Measurements from ENCODE around the gene TRIM17.

Gene TRIM17

DNA sequence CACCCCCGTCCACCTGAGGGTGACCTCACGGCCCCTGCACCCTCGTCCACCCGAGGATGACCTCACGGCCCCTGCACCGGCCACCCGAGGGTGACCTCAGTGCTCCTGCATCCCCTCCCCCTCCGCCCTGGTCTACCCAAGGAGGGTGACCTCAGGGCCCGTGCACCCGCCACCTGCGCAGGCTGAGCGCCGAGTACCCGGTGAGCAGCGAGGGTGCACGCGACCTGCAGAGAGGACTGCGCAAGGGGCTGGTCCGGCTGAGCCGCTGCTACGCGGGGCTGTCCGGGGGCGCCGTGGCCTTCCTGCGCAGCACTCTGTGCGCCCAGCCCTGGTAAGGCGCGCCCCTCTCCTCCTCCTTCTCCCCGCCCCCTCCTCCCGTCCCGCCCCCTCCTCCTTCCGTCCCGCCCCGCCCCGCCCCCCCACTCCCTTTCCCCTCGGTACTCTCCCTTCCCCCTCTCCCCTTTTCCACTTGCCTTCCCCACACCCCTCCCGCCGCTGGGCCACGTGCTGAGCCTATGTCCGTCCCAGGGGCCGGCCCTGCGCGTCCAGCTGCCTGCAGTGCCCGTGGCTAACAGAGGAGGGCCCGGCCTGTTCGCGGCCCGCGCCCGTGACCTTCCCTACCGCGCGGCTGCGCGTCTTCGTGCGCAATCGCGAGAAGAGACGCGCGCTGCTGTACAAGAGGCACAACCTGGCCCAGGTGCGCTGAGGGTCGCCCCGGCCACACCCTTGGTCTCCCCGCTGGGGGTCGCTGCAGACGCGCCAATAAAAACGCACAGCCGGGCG, 38.4 kb downstream of the TRIM17 start:
- peak; percentile 31 to 39 for DNase-seq

DNA sequence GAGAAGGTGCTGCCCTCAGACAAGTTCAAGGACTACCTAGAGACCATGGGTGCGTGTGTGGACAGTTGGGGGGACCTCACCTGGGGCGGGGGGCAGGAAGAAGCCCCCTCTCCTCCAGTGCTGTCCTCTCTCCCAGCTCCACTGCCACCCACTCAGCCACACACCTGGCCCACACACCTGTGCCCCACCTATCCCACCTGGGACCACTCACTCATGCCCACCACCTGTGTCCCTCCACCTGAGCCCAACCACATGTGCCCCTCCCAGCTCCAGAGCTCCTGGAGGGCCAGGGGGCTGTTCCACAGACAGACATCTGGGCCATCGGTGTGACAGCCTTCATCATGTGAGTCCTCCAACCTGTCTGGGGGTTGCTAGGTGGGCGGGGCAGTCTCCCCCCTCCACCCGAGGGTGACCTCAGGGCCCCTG, 39.0 kb downstream of the TRIM17 start:
- no peak for DNase-seq

DNA sequence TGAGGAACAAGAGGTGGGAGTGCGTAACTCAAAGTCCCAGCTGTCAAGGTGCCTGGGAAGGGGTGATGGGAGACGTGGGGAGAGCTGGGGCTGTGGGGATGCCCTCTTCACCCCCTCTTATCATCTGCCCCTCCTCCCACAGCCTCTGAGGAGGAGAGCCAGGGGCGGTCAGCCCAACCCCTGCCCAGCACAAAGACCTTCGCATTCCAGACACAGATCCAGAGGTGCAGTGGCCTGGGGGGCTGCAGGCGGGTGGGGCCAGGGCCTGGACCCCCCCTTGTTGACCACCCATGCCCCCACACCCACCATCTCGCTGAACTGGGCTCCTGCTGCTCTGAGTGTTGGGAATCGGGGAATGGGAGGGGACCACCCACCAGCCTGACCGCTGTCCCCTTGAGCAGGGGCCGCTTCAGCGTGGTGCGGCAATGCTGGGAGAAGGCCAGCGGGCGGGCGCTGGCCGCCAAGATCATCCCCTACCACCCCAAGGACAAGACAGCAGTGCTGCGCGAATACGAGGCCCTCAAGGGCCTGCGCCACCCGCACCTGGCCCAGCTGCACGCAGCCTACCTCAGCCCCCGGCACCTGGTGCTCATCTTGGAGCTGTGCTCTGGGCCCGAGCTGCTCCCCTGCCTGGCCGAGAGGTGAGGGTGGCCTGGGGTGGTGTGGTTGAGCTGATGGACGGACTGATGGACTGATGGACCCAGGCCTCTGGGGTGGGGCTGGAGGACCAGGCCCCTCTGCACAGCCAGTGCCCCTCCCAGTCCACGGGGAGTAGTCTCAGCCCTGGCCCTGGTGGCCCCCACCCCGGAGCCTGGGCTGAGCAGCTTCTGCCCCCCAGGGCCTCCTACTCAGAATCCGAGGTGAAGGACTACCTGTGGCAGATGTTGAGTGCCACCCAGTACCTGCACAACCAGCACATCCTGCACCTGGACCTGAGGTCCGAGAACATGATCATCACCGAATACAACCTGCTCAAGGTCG, 39.7 kb downstream of the TRIM17 start:
- no peak for DNase-seq

DNA sequence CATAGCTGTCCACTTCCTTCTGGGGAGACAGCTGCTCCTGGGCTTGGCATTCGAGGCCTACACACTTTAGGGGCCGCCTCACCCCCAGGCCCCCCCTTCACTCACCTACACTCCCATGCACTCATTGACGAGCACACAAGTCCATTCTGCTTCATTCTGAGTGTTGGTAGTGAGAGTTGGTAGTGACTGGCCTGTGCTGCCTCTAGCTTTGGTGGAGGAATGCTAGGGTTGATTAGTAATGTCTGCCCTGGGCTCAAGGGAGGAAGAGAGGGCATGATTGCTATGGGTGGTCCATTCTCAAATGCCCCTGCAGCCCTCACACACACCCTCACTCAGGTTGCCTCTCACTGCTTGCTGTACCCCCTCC, 40.4 kb downstream of the TRIM17 start:
- DNase-seq: no peak

DNA sequence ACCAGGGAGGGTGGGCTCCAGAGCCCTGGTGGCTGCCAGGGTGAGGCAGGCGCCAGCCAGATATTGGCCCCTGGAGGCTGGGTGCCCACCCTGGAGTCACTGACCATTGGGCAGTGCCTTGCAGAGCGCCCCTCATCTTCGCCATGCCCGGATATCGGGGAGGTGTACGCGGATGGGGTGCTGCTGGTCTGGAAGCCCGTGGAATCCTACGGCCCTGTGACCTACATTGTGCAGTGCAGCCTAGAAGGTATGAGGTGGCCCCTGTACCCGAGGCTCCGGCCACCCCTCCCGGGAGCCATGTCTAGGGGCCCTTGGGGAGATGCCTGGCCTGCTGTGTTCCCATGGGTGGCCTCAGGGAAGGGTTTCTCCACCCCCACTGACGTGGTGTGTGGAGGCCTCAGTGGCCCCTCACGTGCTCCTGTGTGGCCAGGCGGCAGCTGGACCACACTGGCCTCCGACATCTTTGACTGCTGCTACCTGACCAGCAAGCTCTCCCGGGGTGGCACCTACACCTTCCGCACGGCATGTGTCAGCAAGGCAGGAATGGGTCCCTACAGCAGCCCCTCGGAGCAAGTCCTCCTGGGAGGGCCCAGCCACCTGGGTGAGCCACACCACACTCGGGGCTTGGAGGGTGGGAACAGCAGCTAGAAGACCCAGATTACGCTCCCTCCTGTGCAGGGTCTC, 40.9 kb downstream of the TRIM17 start:
- no peak for DNase-seq

DNA sequence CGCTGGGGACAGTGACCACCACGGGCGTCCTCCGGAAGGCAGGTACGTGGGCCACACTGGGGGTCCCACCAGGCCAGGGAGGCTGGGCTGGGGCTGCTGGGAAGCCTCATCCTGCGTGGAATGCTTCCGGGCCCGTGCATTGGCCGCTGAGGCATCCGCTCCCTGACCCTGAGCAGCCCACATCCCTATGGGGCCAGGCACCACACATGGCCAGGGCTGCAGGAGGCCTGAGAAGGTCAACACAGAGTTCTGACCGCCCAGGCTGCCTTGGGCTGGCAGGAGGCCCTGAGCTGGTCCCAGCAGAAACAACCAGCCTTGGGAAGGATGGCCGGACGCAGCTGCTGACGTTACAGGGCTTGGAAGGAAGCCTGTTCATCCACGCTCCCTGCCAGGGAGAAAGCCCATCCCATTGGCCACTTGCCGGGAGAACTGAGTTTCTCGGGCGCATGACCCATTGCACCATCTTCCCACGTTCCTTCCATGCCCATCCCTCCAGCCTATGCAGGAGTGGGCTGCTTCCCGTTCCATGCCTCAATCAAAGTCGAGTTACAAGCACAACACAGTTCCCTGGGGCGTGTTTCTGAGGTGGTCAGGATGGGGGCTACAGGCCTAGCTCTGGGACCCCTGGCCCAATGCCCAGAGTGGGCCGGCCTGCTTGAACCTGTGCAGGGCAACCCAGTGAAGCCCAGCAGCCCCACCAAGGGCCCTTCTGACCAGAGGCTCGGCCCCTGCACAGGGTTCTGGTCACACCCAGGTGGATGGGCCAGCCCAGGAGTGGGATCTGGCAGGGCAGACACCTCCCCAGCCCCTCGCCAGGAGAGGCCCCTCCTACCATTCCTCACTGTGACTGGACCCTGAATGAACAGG, 41.7 kb downstream of the TRIM17 start:
- DNase-seq: no peak

DNA sequence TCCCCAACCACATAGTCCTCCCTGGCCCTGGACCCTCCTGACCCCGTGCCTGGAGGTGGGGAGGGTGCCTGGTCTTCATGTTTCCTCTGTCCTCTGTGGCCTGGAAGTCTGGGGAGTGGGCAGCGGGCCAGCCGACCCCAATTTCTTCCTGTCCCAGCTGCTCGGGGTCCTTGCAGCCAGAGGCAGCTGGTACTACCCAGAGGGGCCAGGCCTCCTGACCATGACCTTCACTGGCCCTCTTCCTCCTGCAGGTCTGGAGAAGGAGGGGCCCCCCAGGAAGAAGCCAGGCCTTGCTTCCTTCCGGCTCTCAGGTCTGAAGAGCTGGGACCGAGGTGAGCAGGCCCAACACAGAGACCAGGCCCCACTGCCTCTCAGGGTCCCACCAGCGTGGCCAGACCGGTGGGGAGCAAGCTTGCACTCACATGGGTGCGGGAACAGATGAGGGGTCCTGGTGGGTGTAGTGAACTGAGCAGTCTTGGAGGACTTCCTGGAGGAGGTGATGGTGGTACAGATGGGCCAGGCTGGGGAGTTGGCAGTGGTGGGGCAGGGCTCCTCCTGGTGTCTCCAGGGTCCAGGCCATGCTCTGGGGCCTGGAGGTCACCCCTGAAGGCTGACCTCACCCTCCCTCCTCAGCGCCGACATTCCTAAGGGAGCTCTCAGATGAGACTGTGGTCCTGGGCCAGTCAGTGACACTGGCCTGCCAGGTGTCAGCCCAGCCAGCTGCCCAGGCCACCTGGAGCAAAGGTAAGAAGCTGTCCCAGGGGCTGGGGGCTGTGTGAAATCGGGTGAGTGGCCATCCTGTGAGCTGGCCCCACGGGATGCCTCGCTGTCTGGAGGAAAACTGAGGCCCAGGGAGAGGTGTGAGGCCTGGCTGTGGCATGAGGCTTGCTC, 42.7 kb downstream of the TRIM17 start:
- no peak for DNase-seq

DNA sequence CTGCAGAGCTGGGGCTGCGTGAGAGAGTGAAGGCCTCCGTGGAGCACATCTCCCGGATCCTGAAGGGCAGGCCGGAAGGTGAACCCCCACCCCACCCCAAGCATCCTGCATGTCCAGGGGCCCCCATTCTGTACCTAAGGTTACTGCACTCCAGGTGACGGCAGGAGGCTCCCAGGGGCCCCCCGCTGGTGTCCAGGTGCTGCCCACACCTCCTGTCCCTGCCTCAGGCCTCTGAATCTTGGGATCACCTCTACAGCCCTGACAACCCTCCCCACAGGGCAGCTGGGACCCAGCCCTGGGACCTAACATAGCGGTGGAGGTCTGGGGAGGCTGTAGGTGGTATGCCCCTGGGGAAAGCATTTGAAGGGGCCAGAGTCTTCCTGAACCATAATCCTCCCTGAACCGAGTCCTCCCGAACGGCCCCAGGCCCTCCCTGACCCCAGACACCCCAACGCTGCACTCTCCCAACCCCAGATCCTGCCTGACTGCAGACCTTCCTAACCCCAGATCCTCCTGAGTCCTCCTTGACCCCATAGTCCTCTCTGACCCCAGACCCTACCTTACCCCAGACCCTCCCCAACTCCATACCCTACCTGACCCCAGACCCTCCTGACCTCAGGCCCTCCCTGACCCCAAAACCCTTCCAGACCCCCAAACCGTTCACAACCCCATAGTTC, 43.5 kb downstream of the TRIM17 start:
- no peak for DNase-seq

DNA sequence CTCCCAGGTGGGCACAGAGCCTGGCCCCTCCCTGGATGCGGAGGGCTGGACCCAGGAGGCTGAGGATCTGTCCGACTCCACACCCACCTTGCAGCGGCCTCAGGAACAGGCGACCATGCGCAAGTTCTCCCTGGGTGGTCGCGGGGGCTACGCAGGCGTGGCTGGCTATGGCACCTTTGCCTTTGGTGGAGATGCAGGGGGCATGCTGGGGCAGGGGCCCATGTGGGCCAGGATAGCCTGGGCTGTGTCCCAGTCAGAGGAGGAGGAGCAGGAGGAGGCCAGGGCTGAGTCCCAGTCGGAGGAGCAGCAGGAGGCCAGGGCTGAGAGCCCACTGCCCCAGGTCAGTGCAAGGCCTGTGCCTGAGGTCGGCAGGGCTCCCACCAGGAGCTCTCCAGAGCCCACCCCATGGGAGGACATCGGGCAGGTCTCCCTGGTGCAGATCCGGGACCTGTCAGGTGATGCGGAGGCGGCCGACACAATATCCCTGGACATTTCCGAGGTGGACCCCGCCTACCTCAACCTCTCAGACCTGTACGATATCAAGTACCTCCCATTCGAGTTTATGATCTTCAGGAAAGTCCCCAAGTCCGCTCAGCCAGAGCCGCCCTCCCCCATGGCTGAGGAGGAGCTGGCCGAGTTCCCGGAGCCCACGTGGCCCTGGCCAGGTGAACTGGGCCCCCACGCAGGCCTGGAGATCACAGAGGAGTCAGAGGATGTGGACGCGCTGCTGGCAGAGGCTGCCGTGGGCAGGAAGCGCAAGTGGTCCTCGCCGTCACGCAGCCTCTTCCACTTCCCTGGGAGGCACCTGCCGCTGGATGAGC, 44.3 kb downstream of the TRIM17 start:
- no peak for DNase-seq

DNA sequence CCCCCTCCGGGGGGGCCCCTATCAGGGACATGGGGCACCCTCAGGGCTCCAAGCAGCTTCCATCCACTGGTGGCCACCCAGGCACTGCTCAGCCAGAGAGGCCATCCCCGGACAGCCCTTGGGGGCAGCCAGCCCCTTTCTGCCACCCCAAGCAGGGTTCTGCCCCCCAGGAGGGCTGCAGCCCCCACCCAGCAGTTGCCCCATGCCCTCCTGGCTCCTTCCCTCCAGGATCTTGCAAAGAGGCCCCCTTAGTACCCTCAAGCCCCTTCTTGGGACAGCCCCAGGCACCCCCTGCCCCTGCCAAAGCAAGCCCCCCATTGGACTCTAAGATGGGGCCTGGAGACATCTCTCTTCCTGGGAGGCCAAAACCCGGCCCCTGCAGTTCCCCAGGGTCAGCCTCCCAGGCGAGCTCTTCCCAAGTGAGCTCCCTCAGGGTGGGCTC, 44.9 kb downstream of the TRIM17 start:
- DNase-seq: no peak

DNA sequence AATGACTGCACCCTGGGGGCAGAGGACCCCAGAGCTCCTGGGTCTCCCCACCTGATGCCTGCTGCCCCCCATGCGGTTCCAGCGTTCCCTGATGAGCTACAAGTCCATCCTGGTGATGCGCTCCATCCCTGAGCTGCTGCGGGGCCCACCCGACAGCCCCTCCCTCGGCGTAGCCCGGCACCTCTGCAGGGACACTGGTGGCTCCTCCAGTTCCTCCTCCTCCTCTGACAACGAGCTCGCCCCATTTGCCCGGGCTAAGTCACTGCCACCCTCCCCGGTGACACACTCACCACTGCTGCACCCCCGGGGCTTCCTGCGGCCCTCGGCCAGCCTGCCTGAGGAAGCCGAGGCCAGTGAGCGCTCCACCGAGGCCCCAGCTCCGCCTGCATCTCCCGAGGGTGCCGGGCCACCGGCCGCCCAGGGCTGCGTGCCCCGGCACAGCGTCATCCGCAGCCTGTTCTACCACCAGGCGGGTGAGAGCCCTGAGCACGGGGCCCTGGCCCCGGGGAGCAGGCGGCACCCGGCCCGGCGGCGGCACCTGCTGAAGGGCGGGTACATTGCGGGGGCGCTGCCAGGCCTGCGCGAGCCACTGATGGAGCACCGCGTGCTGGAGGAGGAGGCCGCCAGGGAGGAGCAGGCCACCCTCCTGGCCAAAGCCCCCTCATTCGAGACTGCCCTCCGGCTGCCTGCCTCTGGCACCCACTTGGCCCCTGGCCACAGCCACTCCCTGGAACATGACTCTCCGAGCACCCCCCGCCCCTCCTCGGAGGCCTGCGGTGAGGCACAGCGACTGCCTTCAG, 45.5 kb downstream of the TRIM17 start:
- no peak for DNase-seq

DNA sequence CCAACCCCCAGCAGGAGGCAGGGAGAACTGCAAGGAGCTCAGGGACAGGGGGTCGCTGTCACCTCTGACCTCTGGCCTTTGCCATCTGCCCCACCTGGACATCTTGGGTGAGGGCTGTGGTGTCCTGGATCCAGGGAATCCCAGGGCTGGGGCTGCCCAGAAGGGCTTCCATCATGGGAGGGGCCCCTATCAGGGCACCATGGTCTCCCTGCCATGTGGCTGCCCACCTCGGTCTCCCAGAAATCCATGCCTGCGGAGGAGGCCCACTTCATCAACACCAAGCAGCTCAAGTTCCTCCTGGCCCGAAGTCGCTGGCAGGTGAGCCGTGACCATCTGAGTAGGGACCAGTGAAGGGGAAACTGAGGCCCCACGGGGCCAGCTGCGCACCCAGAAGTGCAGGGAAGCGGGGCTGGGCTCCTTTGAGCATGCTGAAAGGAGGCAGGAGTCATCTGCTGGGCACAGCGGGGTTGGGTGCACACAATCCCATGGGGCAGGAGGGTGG, 46.2 kb downstream of the TRIM17 start:
- DNase-seq: no peak

DNA sequence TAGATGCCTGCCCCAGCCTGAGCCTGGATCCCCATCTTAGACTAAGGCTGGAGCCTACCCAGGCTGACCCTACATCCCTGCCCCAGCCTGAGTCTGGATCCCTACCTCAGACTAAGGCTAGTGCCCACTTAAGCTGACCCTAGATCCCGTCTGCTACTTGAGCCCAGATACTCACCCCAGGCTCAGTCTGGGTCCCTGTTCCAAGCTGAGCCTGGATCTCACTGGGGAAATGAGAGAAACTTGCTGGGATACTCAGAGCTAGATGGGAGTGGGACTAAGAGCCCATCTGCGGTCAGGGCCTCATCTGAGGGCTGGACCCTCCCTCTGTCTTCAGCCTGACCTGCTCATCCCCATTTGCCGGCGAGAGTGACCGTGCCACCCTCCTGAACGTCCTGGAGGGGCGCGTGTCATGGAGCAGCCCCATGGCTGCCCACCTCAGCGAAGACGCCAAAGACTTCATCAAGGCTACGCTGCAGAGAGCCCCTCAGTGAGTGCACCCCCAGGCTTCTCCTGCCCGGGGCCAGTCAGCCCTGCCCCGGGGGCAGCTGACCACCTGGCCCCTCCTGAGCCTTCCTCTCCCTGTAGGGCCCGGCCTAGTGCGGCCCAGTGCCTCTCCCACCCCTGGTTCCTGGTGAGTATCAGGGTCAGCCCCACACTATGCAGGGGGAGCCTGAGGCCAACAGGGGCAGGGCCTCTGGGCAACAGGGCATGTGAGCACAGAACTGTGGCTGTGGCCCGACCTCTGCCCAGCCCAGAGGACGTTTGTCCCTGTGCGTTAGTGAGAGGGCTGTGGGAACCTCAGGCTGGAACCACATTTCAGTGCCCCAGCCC, 46.8 kb downstream of the TRIM17 start:
- no peak for DNase-seq

DNA sequence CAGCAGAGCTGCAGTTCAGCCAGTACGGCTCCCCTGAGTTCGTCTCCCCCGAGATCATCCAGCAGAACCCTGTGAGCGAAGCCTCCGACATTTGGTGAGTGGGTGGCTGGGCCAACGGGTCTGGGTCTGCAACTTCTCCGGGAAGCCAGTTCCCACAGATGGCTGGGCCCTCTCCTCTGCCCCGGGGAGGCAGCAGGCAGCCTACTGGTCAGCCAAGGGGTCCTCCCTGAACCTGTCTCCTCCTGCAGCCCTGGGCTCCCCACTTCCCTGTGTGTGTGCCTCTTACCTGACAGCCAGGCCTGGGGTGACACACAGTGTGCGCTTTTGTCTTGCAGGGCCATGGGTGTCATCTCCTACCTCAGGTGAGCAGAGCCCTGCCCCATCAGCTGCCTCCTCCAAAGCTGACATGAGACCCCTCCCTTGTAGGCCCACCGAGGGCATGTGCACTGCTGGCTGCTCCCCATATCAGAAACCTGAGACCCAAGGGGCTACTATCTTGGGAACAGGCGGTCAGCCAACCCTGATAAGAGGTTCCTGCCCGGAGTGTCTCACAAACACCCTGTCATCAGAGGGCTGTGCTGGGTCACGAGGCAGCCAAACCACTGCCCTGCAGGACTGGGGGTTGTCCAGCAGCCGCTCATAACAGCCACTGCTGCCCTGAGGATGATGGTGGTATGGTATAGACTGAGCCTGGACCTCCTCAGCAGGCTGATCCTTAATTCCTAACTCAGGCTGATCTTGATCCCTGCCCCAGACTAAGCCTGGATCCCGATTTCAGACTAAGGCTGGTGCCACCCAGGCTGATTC, 47.7 kb downstream of the TRIM17 start:
- no peak for DNase-seq

DNA sequence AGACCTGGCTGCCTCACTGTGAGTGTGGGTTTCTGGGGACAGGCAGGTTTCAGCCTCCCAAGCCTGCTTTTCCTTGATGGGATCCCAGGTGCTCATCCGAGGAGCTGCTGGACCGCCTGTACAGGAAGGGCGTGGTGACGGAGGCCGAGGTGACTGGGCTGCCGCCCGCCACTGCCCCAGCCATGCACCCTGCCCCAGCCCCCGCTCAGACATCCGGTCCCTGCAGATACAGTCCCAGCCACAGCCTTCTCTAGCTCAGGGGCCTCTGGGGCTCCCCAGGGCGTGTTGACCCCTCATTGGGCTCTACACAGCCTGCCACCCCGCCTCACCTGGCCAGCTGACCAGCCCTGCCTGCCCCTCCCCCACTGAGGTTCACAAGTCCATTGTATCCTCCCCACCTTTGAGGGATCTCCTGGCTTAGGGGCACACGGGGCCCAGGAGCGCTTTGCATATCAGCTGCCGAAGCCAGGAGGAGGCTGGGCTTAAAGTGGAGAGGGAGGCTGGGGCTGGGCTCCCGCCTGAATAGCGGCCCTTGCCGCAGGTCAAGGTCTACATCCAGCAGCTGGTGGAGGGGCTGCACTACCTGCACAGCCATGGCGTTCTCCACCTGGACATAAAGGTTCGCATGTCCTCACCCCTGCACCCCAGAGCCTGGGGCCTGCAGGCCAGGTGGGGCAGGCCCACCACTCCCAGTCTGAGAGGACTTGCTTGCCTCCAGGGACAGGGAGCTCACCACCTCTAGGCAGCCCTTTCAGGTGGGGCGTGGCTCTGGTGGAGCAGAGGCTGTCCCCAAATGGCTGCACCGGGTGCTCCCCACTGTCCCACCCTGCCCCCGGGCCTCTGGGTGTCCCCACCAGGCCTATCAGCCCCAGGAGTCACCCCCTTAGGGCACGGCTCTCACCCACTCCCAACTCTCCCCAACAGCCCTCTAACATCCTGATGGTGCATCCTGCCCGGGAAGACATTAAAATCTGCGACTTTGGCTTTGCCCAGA, 48.6 kb downstream of the TRIM17 start:
- DNase-seq: no peak

Measured in activated CD4-positive, alpha-beta T cell treated with anti-CD3 and anti-CD28 coated beads, Interleukin-2, amount 50 U/mL, for 4 hours (primary cell).